Mucosa of stomach (tissue), 1 donor: ENCODE measurements around the gene SIGLEC6.

Experiments
- H3K27me3 ChIP-seq: one replicate; pipeline ENCODE4 v1.7.0; 2013; ENCODE audit warnings: mild to moderate bottlenecking, low read length; ENCODE audit not compliant: control insufficient read depth, insufficient read depth
- H3K36me3 ChIP-seq: one replicate; pipeline ENCODE4 v1.7.0; 2013; ENCODE audit warnings: low read length; ENCODE audit not compliant: control insufficient read depth, insufficient read depth
- H3K4me1 ChIP-seq: one replicate; pipeline ENCODE4 v1.7.0; 2013; ENCODE audit warnings: mild to moderate bottlenecking, low read length; ENCODE audit not compliant: control insufficient read depth, insufficient read depth
- H3K4me3 ChIP-seq: one replicate; pipeline ENCODE4 v1.7.0; 2013; ENCODE audit warnings: low read length
- H3K9ac ChIP-seq: one replicate; pipeline ENCODE4 v1.7.0; 2013; ENCODE audit warnings: mild to moderate bottlenecking, low read length, moderate library complexity
- H3K9me3 ChIP-seq: one replicate; pipeline ENCODE4 v1.7.0; 2013; ENCODE audit warnings: mild to moderate bottlenecking, low read length, moderate library complexity; ENCODE audit not compliant: control insufficient read depth
- donor health status: Pancreatic carcinoma.

Gene SIGLEC6

DNA sequence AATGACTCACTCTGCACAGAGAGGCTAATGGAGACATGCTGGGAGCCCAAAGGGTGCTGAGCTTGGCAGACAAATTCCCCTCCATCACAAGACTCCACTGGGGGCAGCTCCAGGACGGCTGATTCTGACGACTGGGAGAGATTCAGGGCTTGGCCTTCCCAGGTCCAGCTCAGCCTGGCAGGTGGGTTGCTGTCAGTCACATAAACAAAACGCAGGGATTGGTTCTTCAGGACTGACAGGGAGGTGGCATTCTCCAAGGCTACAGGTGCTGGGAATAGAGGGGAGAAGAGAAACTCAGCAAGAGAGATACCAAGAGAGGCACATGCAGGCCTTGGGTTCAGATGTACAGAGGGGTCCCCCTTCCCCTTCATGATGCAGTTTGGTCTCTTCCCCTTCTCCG, 28.9 kb upstream of the SIGLEC6 start:
- Histone ChIP-seq H3K36me3 (no peaks in the 10 kb centered on the region), H3K9ac (no peak overlapping the region), H3K9me3 (no peaks in the 10 kb centered on the region), H3K4me1 (no peaks in the 10 kb centered on the region), H3K27me3 (peaks cover 8% of the 10 kb centered on the region), H3K4me3 (no peak overlapping the region)

DNA sequence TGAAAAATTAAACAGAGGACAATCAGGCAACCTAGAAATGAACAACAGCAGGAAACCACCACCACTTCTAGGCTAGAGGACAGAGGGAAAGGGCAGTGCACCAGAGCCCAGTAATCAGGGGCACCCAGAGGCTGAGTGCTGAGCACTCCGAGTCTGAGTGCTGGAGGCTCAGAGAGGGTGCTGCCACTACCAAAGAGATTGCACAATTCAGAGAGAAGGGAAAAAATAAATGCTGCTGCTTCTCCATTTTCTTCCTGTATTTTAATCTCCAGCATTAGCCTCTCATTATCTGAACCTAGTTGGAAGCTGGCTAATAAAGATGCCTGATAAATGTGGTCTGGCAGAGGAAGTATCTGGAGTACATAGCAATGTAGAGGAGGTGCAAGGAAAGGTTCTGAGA, 27.8 kb upstream of the SIGLEC6 start:
- Histone ChIP-seq H3K9ac (no peak overlapping the region), H3K36me3 (no peaks in the 10 kb centered on the region), H3K9me3 (no peaks in the 10 kb centered on the region), H3K4me1 (no peaks in the 10 kb centered on the region), H3K4me3 (no peak overlapping the region), H3K27me3 (peaks cover 5% of the 10 kb centered on the region)

DNA sequence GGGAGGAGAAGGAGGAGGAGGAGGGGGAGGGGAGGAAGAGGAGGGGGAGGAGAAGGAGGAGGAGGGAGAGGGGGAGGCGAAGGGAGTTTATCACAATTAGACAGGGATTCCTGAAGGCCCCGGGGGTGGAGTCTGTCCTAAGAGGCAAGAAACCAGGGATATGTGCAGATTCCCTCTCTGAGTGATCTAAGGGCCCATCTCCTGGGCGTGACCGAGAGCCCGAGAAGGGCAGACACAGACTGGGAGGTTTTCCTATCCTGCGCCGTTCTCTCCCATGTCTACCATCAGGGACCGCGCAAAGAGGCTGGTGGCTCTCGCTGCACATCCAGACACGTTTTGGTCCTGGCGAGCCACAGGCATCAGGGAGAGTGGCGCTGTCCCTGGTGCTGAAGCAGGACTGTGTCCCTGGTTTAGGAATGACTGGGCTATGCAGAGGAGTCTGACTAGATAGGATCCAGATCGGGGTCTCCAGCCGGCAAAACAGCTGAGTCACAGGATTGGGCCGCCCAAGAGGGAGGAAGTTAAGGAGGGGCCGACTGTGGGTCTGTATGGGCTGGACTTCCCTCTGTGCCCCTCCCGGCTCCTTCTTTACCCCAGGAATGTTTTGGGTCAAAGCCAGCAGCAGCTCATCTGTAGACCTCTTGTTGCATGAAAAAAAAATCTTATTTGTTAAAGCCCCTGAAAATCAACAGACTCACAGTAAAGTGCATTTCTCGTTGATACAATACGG, 21.7 kb upstream of the SIGLEC6 start:
- Histone ChIP-seq H3K9ac (no peak overlapping the region), H3K9me3 (no peaks in the 10 kb centered on the region), H3K4me3 (no peak overlapping the region), H3K4me1 (peaks cover 15% of the 10 kb centered on the region), H3K27me3 (no peaks in the 10 kb centered on the region), H3K36me3 (no peaks in the 10 kb centered on the region)

DNA sequence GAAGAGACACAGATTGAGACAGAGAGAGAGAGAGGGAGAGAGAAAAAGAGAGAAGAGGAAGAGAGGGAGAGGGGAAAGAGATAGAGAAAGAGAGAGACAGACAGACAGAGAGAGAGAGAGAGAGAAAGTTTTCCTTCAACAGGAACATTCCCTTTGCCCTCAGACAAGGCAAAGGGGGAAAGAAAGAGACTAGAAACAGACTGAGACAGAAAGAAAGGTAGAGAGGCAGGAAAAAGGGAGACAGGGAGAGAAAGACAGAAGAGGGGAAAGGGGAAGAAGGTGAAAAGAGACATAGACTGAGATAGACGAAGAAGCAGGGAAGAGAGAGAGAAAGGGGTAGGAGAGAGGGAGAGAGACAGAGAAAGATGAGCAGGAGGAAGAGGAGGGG, 21.1 kb upstream of the SIGLEC6 start:
- Histone ChIP-seq H3K9me3 (no peaks in the 10 kb centered on the region), H3K27me3 (no peaks in the 10 kb centered on the region)

DNA sequence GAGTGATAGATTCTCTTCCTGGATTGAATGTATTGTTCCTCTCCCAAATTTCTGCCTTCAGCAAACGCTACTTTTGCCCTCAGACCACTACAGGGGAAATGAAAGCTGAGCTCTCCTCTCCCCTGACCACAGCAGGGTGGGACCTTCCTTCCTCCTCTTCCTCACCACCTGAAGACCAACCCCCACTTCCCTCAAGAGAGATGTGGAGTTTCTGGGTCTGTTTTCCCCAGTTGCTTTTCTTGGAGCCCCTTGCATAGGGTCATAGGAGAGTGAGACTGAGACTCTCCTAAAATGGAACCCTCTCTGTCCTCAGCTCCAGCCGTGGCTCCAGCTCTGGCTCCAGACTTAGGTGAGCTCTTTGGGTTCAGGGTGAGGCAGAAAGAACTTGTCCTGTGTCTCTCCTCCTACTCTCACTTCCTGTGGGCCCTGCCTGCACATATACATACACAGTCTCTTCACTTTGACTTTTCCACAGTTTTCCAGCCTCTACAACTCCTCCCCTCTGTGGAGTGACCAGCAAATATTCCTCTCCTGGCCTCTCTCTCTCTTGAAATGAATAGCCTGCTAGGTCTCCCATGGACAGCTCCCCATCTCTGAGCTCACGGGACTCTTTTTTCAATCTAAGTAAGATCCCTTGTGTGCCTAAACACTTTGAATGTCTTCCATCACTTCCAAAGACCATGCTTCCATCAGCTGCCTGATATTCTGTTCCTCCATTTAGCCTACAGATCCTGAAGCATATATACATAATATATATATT, 20.4 kb upstream of the SIGLEC6 start:
- peaks cover 27% of the 10 kb centered on the region for H3K4me1 ChIP-seq
- H3K9ac ChIP-seq, result no peak overlapping the region
- no peaks in the 10 kb centered on the region for H3K27me3 ChIP-seq
- H3K9me3 ChIP-seq, result no peaks in the 10 kb centered on the region
- H3K4me3 ChIP-seq, result no peak overlapping the region
- H3K36me3 ChIP-seq, result no peaks in the 10 kb centered on the region

More for the DNA sequence above, 21.1 kb upstream of the SIGLEC6 start:
- H3K9ac ChIP-seq, result no peak overlapping the region
- peaks cover 20% of the 10 kb centered on the region for H3K4me1 ChIP-seq
- no peaks in the 10 kb centered on the region for H3K36me3 ChIP-seq
- no peak overlapping the region for H3K4me3 ChIP-seq

DNA sequence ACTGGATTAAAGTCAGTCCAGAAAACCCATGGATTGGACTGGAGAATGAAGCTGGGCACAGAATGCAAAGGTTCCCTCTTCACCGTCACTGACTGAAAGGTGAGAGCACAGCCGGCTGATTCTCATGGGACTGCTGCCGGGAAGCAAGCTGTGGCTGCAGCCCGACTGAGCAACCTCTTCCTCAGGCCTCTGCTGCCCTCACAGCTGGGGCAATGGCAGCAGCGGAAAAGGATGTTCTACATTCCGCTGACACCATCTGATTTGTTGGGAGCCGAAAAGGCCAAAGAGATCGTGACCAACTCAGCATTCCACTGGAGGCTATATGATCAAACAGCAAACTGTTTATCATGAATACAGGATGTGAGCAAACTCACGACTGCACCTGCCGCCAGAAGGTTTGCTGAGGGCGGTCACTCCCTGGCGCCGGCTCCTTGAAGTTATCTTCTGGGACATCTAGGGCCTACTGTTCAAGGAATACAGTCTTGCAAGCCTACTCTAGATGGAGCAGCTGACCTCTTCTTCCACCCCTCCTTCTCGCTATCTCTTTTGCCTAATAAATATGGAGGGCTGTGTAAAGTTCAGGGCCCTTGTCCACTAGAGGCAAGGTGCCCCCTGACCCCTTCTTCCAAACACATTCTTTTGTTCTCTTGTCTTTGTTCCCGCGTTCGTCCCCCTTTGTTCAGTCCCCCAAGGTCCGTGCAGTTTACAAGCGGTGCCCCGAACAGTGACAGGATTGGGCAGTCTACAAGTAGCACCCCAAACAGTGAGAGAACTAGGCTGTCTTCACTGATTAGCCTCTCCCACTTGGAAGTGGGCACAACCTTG, 19.6 kb upstream of the SIGLEC6 start:
- Histone ChIP-seq H3K9ac (no peak overlapping the region), H3K4me1 (peaks cover 27% of the 10 kb centered on the region), H3K27me3 (no peaks in the 10 kb centered on the region), H3K36me3 (no peaks in the 10 kb centered on the region), H3K9me3 (no peaks in the 10 kb centered on the region), H3K4me3 (no peak overlapping the region)

DNA sequence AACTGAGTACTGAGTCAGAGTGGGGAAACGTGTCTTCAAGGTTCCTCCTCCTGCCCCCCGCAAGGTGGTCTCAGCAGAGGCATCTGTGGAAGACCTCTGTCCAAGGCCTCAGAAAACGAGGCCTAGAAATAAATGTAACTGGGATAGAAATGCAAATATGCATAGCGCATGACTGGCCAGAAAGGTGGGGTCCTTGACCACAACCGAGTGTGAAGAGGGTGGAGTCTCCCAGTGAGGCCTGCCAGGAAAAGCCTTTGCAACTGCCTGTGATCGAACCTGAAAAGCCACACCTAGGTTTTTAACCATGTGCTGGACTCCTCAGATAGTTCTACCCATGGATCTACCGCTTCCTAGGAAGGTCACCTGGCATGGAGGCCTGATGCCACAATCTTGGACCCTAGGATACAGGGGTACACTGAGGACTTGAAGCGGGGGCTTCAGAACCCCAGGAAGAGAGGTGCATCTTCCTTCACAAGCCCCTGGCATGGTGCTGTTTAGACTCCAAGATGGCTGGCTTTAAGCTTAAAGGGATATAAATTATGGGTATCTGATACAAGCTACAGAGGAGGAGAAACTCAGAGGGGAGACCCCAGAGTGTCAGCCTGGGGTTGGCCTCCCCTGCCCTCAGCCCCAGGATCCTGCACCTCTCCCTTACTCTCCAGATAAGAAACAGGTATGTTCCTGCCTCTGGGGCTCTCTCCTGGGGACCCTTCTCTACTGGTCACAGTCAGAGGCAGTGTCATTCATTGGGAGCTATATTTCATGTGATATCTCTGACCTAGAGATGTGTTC, 18.3 kb upstream of the SIGLEC6 start:
- H3K36me3 ChIP-seq, result no peaks in the 10 kb centered on the region
- no peak overlapping the region for H3K9ac ChIP-seq
- no peaks in the 10 kb centered on the region for H3K9me3 ChIP-seq
- H3K4me3 ChIP-seq, result no peak overlapping the region
- peaks cover 27% of the 10 kb centered on the region for H3K4me1 ChIP-seq
- H3K27me3 ChIP-seq, result no peaks in the 10 kb centered on the region

DNA sequence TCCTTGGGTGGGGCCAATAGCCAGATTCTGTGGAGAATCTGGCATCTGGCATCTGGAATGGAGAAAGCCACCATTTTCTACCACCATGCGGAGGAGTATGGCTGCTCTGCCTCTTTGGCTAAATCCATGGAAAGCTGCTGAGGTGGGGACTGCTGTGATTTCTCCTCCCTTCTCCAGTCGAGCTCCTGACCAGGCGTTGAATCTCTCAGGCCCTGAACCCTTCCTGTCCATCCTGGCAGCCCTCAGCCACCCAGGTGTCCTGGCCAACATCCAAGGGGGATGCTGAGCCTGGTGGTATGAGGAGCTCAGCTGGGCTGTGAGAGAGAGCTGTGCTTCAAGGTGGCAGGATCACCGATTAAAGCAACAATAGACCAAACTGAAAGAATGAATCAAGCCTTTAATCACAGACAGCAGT, 17.4 kb upstream of the SIGLEC6 start:
- no peak overlapping the region for H3K9ac ChIP-seq
- no peaks in the 10 kb centered on the region for H3K9me3 ChIP-seq
- no peaks in the 10 kb centered on the region for H3K36me3 ChIP-seq
- peaks cover 3% of the 10 kb centered on the region for H3K27me3 ChIP-seq
- peaks cover 27% of the 10 kb centered on the region for H3K4me1 ChIP-seq
- H3K4me3 ChIP-seq, result no peak overlapping the region

DNA sequence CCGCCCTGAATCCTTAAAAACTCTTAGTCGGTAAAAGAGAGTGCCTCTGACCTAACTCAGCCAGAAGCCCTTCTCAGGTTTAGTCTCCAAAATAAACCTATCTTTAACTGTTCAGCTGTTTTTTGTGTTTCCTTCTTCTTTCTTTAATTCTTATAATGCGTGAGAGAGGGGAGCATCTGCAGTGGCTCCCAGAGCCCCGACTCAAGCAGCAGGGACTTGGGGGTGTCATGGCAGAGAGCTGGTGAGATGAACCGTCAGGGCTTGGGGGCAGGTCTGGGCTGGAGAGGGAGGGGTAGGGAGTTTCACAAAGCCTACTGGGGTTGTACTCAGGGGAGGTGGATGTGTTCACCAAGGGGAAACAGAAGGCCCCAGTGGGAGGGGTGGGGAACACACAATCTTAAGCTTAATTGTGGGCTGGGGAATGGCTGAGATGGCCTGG, 16.8 kb upstream of the SIGLEC6 start:
- no peaks in the 10 kb centered on the region for H3K36me3 ChIP-seq
- peaks cover 4% of the 10 kb centered on the region for H3K27me3 ChIP-seq
- peaks cover 27% of the 10 kb centered on the region for H3K4me1 ChIP-seq
- H3K4me3 ChIP-seq, result no peak overlapping the region
- H3K9ac ChIP-seq, result no peak overlapping the region
- H3K9me3 ChIP-seq, result no peaks in the 10 kb centered on the region

DNA sequence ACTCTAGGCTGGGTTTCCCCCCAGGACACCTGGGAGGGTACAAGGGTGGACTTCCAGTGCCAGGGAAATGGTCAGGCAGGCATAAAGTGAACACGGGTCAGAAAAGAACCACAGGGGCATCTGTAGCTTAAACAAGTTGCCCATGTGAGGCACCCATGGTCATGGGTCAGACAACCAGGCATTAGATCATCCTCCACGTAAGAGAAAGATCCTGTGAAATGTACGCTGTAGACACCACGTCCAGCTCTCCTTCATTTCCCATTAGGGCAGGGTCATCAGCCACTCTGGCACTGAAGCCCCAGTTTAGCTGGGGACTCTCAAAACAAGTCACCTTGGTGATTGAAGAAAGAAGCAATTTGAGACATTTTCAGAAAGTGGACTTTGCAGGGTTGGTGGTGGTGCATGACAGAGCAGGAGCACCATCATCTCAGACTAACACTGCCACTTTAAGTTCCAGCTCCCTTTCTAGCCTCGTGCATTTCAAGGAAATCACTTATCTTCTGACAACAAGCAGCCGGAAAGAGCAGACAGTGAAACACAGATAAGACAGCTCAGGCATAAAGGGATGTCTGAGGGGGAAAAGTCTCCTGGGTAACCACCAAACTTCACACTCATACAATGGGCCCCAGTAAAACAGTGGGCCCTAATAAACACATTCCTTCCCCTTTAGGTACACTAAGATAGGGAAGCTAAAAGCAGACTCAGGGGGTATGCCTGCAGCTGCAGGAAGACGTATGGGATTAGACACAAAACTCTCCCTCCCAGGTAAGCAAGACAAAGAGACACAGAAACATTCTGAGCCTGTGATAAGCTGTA, 16.1 kb upstream of the SIGLEC6 start:
- H3K9ac ChIP-seq, result no peak overlapping the region
- no peaks in the 10 kb centered on the region for H3K36me3 ChIP-seq
- H3K27me3 ChIP-seq, result peaks cover 9% of the 10 kb centered on the region
- peaks cover 27% of the 10 kb centered on the region for H3K4me1 ChIP-seq
- no peaks in the 10 kb centered on the region for H3K9me3 ChIP-seq
- H3K4me3 ChIP-seq, result no peak overlapping the region
